SW480 (cell line): ENCODE measurements around the gene BMI1.
A peak's percentile ranks its signal among the peaks of the same experiment; 100 is the strongest.
"Not testable (repeated sequence)": the region's sequence is repeated elsewhere in the genome, so short reads cannot be mapped to it uniquely, and the experiment has no call there.

Experiments used
- DNase-seq: peaks from one replicate; pipeline ENCODE4 v3.0.0-alpha.2; 2016; ENCODE audit warnings: low spot score

BMI1 gene

GRCh38 chr10:22339761-22340328 lies 18.9 kb downstream of the BMI1 start:
- DNase-seq: peak; percentile 8

GRCh38 chr10:22340329-22341189 lies 19.7 kb downstream of the BMI1 start:
- peak; percentile 65 for DNase-seq

DNA sequence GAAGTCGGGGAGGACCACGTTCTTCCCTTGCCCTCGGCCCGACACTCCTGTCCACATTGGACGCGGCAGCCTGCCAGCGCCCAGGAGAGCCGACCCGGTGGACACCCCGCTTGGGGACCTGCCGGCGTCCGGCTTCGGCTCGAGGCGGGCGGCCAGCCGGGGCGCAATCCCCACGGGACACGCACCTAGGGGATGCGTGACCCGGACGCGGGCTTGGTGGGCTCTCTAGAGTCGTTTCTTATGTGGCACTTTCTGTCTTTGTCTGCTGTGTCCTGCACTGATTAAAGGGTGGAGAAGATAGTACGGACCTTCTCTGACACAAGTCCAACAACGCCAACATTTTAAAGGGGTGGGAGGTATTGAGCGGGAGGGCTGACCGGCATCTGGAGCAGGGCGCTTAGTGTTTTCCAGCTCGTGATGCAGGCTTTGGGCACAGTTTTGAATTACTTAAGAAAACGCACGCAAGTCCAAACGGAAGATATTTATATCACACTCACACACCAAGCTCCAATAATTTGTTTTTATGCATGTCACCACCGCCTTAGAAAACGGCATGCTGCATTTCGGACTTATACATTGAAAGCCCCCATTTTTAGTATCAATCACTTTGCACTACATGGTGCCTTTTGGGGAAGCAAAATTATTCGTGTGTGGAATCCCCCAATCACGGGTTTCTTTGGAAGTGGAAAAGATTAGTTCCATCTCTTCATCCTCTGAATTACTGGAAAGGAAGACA lies 20.5 kb downstream of the BMI1 start:
- peak; percentile 31 for DNase-seq

DNA sequence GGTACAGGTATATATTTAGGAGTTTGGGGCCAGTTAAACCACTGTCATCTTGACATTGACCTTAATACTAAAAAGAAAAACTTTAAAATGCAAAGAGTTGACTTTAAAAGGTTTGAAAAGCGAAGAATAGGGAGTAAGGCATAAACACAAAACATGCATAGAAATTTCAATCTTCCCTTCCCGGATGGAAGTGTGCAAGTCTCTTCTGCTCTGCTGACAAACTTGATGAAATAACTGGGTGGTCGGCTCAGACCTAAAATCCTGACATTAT lies 21.0 kb downstream of the BMI1 start:
- no peak for DNase-seq

GRCh38 chr10:22342421-22342820 lies 21.5 kb downstream of the BMI1 start:
- DNase-seq: no peak

GRCh38 chr10:22343731-22344130 lies 22.8 kb downstream of the BMI1 start:
- no peak for DNase-seq

- DNase-seq: no peak
Measured at GRCh38 chr10:22344249-22344648, 23.4 kb downstream of the BMI1 start.

DNA sequence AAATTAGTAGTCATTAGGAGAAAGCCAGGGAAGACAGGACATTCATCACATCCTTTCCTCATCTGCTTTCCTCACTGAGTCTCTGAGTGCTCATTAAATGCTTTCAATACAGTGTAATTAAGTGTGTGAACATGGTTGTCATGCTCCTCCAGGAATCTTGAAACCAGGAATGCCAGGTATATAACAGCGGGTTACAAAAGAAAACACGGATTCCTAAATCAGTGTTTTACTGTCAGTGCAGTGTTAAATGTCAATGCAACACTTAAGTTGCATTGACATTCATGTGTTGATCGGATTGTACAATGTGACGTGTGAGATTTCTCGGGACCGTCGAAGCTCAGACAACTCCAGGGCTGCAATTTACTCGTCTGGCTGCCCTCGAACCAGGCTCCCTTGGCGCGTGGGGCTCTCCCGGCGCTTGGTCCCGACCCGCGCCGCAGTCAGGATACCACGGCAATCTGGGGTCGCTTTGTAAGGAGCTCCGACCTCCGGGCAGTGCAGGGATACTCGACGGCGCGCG lies 23.9 kb downstream of the BMI1 start:
- no peak for DNase-seq

GRCh38 chr10:22345301-22346095 lies 24.6 kb downstream of the BMI1 start, which contains the start of gene SPAG6:
Gene SPAG6 (plus strand): TSS chr10:22345496. CDS start chr10:22345612, 116 bp downstream.
- DNase-seq: no peak

- no peak for DNase-seq
Measured at GRCh38 chr10:22346096-22346661, 25.3 kb downstream of the BMI1 start.

DNA sequence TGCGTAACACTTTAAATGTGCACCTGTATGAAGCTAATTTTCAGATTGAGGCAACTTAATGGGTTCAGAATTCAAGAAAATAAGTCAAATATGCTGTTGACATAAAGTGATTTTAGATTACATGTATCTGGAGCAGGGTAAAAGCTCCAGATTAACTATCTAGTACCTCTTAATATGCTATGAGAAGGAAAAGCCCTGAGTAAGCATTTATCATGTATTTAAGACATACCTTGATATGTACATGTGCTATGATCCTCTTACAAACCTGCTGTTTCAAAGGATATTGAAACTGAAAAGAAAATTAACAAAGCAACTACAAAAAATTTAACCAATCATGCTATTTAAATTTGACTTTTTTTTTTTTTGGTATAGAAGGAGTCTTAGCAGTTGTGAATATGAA lies 28.9 kb downstream of the BMI1 start:
- no peak for DNase-seq

GRCh38 chr10:22351131-22351703 lies 30.3 kb downstream of the BMI1 start:
- no peak for DNase-seq

GRCh38 chr10:22356324-22356873 lies 35.5 kb downstream of the BMI1 start:
- no peak for DNase-seq

DNA sequence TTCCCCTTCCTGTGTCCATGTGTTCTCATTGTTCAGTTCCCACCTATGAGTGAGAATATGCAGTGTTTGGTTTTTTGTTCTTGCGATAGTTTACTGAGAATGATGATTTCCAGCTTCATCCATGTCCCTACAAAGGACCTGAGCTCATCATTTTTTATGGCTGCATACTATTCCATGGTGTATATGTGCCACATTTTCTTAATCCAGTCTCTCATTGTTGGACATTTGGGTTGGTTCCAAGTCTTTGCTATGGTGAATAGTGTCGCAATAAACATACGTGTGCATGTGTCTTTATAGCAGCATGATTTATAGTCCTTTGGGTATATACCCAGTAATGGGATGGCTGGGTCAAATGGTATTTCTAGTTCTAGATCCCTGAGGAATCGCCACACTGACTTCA lies 36.9 kb downstream of the BMI1 start:
- not testable (repeated sequence) for DNase-seq

DNA sequence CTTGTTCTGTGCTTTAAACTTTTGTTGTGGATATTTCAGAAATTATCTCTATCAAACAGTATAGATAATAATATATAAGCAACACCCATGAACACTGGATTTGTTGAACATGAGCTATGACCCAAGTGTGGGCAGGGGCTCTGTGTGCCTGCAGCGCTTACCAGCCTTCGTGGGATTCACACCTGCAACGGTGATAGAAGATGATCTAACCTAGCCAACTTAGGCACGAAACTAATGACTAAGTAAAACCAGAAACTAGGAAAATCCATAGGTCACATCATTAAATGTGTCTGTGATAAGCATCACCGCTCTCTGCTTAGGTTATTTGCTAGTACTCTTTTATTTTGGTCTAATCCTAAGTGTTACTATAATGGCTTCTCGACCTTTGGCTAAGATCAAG lies 42.4 kb downstream of the BMI1 start:
- DNase-seq: no peak

- no peak for DNase-seq
Measured at GRCh38 chr10:22364407-22365140, 43.7 kb downstream of the BMI1 start.

DNA sequence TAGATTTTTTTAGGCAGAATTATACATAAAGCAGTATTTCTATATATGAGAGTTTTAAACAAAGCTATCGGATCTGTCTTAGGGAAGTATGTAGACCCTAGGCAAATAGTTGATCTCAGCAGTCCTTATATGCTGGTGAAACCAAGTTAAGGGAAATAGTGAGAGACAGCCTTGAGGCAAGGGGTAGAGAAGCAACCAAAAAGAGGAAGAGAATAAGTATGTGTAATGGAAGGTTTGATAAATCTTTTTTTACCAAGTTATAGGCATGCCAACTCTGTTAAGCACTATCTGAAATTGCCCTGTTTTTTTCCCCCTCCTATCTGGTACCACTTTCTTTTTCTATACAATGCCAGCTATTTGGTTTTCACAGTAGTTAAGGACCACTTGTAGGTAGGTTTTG lies 44.3 kb downstream of the BMI1 start:
- DNase-seq: no peak

GRCh38 chr10:22365644-22366434 lies 44.9 kb downstream of the BMI1 start:
- DNase-seq: no peak

DNA sequence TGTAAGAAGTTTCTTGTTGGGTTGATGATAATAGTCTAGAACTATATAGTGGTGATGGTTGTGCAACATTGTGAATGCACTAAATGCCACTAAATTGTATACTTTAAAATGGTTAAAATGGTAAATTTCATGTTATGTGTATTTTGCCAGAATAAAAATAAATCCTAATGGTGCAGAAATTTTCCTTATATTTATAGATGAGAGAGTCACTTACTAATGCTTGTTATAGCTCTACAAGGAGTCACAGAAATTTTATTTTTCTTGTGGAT lies 45.5 kb downstream of the BMI1 start:
- no peak for DNase-seq

DNA sequence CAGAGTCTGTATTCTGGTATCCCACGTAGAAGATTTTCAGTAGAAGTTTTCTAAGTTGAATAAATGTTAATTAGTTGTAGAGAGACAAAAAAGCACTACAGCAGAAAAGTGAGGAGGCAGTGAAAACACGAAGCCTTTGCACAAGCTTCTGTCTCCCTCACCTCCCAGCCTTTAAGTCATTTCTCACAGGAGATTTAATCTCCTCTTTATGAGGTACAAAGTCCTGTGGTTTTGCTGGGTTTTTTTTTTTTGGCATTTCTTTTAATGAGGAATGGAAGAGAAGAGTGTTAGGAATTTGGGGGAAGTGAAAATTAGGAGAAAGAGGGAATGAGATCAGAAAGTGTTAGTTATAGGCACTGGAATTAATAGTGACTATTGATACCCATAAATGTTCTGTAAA lies 45.9 kb downstream of the BMI1 start:
- no peak for DNase-seq
